Mesenteric fat pad (tissue), 1 donor: ENCODE data around the gene IDE. TPM values are rescaled to one million over a fixed set of nuclear protein-coding genes. Genes with fewer than 3 reads are reported as not detected.
"Not testable (repeated sequence)": the region's sequence is repeated elsewhere in the genome, so short reads cannot be mapped to it uniquely, and the experiment has no call there.

Source experiments
- DNase-seq: peaks from one replicate; pipeline ENCODE4 v3.0.0-alpha.2; 2020; ENCODE audit warnings: low spot score
- total RNA-seq: library from RNA; stranded (reverse); fragmentation: NEBNext Ultra II Directional; extraction: Animal tissue kit (Norgen Biotek cat#: 25700); gene quantifications from one replicate; pipeline ENCODE4 v1.2.1, GENCODE V29; 2021
- donor health status: DM: yes; HTN: yes; CAD: no.

The IDE gene
- total RNA-seq, 1 donor from 2014 or later: 37.4 TPM

- DNase-seq: no peak
These were observed 81.1 kb downstream of the IDE start for GRCh38 chr10:92492748-92493240.

GRCh38 chr10:92490387-92490786 lies 83.5 kb downstream of the IDE start:
- DNase-seq: no peak

- DNase-seq: no peak
These were observed 87.3 kb downstream of the IDE start for GRCh38 chr10:92486637-92487036.

GRCh38 chr10:92483539-92483938 lies 90.4 kb downstream of the IDE start:
- no peak for DNase-seq

GRCh38 chr10:92480413-92480812 lies 93.5 kb downstream of the IDE start:
- DNase-seq: no peak

GRCh38 chr10:92479547-92479946 lies 94.3 kb downstream of the IDE start:
- DNase-seq: no peak

- no peak for DNase-seq
These were observed 95.4 kb downstream of the IDE start for GRCh38 chr10:92478536-92478935.

- no peak for DNase-seq
These were observed 98.5 kb downstream of the IDE start for GRCh38 chr10:92475357-92475868.

- DNase-seq: no peak
These were observed 103.9 kb downstream of the IDE start for GRCh38 chr10:92470026-92470425.

GRCh38 chr10:92464364-92464763 lies 109.5 kb downstream of the IDE start:
- DNase-seq: no peak

GRCh38 chr10:92463582-92463981 lies 110.3 kb downstream of the IDE start:
- no peak for DNase-seq

GRCh38 chr10:92454955-92455354 lies 118.9 kb downstream of the IDE start:
- DNase-seq: not testable (repeated sequence)

GRCh38 chr10:92452313-92452712 lies 121.6 kb downstream of the IDE start:
- no peak for DNase-seq

- no peak for DNase-seq
These were observed 122.5 kb downstream of the IDE start for GRCh38 chr10:92451431-92451830.

- no peak for DNase-seq
These were observed 123.0 kb downstream of the IDE start for GRCh38 chr10:92450896-92451295.

- DNase-seq: no peak
These were observed 133.3 kb downstream of the IDE start for GRCh38 chr10:92440578-92440977.

- DNase-seq: no peak
These were observed 135.7 kb downstream of the IDE start for GRCh38 chr10:92438220-92438619.

GRCh38 chr10:92436611-92437010 lies 137.3 kb downstream of the IDE start:
- no peak for DNase-seq

GRCh38 chr10:92436065-92436464 lies 137.8 kb downstream of the IDE start:
- DNase-seq: not testable (repeated sequence)

- DNase-seq: no peak
These were observed 139.5 kb downstream of the IDE start for GRCh38 chr10:92434385-92434784.

GRCh38 chr10:92432596-92432995 lies 141.3 kb downstream of the IDE start:
- DNase-seq: no peak

GRCh38 chr10:92430103-92430502 lies 143.8 kb downstream of the IDE start:
- DNase-seq: no peak

- DNase-seq: no peak
These were observed 152.3 kb downstream of the IDE start for GRCh38 chr10:92421550-92421949.
